Measurements from ENCODE around the gene CENPV.

DNA sequence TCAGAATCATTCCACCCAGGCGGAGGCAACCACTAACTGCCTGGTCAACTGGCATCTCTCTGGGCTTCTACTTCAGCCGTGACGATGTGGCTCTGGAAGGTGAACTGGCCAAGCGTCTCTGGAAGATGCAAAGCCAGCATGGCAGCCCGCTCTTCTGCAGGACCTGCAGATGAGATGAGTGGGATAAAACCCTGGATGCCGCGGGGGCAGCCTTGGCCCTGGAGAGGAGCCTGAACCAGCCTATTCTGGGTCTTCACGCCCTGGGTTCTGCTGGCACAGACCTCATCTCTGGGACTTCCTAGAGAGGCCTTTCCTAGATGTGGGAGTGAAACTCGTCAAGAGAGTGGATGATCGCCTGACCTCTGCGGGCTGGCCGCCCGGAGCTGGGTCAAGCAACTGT is 38.2 kb upstream of the CENPV start:
- no peak for TF ChIP-seq CTCF (IDR thresholded peaks at IDR 0.05)
- TF ChIP-seq POLR2A (IDR thresholded peaks at IDR 0.05), result no peak
